ENCODE results near the gene HDAC9. TPM values are rescaled to one million over a fixed set of nuclear protein-coding genes. Genes with fewer than 3 reads are reported as not detected.

Gene HDAC9
- total RNA-seq, 1 donor from 2014 or later, result 32.4 TPM

DNA sequence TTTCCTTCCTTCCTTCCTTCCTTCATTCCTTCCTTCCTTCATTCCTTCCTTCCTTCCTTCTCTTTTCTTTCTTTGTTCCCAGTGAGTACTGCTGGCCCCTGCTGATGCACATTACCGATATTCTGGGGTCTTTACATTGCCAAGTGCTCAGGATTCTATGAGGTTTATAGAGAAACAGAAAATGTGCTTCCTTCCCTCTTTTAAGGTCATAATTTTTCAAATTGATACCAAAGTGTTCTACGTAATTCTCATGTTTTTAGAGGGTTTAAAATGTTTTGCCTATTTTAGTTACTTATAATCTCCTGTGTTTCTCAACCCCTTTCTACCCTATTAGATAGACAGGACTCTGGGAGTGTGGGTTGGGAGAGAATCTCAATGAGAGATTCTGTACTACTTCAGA, 291.2 kb downstream of the HDAC9 start:
- DNase-seq (ENCODE audit: extremely low spot score in 2 of 2), result no peak
- Histone ChIP-seq H3K9me3 (no peaks in the 10 kb centered on the region), H3K4me3 (no peak overlapping the region), H3K36me3 (no peaks in the 10 kb centered on the region), H3K27me3 (no peaks in the 10 kb centered on the region), H3K27ac (no peak overlapping the region), H3K4me1 (no peaks in the 10 kb centered on the region)
- TF ChIP-seq, protein P1, sequence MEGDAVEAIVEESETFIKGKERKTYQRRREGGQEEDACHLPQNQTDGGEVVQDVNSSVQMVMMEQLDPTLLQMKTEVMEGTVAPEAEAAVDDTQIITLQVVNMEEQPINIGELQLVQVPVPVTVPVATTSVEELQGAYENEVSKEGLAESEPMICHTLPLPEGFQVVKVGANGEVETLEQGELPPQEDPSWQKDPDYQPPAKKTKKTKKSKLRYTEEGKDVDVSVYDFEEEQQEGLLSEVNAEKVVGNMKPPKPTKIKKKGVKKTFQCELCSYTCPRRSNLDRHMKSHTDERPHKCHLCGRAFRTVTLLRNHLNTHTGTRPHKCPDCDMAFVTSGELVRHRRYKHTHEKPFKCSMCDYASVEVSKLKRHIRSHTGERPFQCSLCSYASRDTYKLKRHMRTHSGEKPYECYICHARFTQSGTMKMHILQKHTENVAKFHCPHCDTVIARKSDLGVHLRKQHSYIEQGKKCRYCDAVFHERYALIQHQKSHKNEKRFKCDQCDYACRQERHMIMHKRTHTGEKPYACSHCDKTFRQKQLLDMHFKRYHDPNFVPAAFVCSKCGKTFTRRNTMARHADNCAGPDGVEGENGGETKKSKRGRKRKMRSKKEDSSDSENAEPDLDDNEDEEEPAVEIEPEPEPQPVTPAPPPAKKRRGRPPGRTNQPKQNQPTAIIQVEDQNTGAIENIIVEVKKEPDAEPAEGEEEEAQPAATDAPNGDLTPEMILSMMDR (IDR thresholded peaks at IDR 0.05), result no peak
- no peak for TF ChIP-seq POLR2A (IDR thresholded peaks at IDR 0.05)
- TF ChIP-seq POLR2AphosphoS5 (IDR thresholded peaks at IDR 0.05; ENCODE audit: insufficient read depth in 1 of 2, low read depth in 1 of 2), result no peak
- intact Hi-C loops (cut with DNase I), result no loop called here

DNA sequence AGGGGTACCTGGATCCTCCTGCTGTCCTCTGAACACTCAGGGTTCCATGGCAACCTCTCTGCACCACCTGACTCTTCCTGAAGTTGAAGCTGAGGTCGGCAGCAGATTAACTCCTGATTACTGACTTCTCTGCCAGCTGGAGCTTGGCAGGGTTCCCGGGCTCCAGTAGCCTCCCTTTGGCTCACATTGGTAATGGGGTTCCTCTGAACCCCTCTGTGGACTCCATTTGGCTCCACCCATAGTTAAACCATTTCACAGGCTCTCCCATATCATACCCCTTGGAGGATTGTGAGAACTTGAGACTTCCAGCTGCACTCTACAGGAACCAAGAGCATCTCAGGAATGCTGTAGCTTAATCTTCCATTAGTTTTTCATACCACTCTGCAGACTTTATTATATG, 292.5 kb downstream of the HDAC9 start:
- TF ChIP-seq POLR2AphosphoS5 (IDR thresholded peaks at IDR 0.05; ENCODE audit: insufficient read depth in 1 of 2, low read depth in 1 of 2) (no peak), POLR2A (IDR thresholded peaks at IDR 0.05) (no peak)
- TF ChIP-seq, protein P1 (IDR thresholded peaks at IDR 0.05), result no peak
- Histone ChIP-seq H3K4me1 (no peaks in the 10 kb centered on the region), H3K27me3 (no peaks in the 10 kb centered on the region), H3K36me3 (no peaks in the 10 kb centered on the region), H3K9me3 (no peaks in the 10 kb centered on the region), H3K27ac (no peak overlapping the region), H3K4me3 (no peak overlapping the region)
- DNase-seq (ENCODE audit: extremely low spot score in 2 of 2), result no peak
- intact Hi-C loops (cut with DNase I), result no loop called here

DNA sequence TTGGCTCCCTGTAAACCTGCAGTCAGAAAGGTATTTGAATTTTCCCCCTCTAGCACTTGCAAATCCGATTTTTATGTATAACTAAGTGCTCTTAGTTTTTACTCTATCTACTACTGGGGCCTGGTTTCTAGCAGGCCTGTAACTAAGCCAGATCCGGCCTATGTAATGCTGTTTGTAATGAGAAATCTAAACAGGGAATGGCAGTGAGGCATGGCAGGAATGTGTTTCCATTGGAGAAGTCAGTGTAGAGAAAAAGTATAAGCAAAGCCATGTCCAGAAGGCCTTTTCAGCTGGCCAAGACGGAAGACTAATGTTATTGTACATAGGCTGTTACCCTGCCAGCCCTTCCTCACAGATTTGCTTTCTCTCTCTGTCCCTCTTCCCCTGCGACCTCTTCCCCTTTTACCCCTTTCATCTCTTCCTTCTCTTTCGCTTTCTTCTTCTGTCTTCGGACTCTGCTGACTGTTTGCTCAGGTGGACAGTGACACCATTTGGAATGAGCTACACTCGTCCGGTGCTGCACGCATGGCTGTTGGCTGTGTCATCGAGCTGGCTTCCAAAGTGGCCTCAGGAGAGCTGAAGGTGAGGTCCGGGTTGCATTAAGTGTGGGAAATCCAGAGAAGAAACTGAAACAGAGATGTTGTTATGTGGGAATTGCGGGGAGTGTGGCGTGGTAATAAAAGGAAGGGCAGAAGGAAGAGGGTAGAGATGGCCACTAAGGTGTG, 297.5 kb downstream of the HDAC9 start:
- intact Hi-C loops (cut with DNase I), result no loop called here
- H3K9me3 ChIP-seq, result no peaks in the 10 kb centered on the region
- H3K4me1 ChIP-seq, result no peaks in the 10 kb centered on the region
- no peak overlapping the region for H3K27ac ChIP-seq
- TF ChIP-seq POLR2A (IDR thresholded peaks at IDR 0.05) (no peak), POLR2AphosphoS5 (IDR thresholded peaks at IDR 0.05; ENCODE audit: insufficient read depth in 1 of 2, low read depth in 1 of 2) (no peak)
- TF ChIP-seq, protein P1 (IDR thresholded peaks at IDR 0.05), result no peak
- H3K36me3 ChIP-seq, result no peaks in the 10 kb centered on the region
- no peaks in the 10 kb centered on the region for H3K27me3 ChIP-seq
- no peak overlapping the region for H3K4me3 ChIP-seq
- no peak for DNase-seq (ENCODE audit: extremely low spot score in 2 of 2)

- Histone ChIP-seq H3K36me3 (no peaks in the 10 kb centered on the region), H3K27me3 (no peaks in the 10 kb centered on the region), H3K4me1 (no peaks in the 10 kb centered on the region), H3K9me3 (no peaks in the 10 kb centered on the region), H3K4me3 (no peak overlapping the region), H3K27ac (no peak overlapping the region)
- TF ChIP-seq POLR2A (IDR thresholded peaks at IDR 0.05) (no peak), POLR2AphosphoS5 (IDR thresholded peaks at IDR 0.05; ENCODE audit: insufficient read depth in 1 of 2, low read depth in 1 of 2) (no peak)
- TF ChIP-seq, protein P1 (IDR thresholded peaks at IDR 0.05), result no peak
- intact Hi-C loops (cut with DNase I), result no loop called here
- DNase-seq (ENCODE audit: extremely low spot score in 2 of 2), result no peak
These were observed 300.7 kb downstream of the HDAC9 start for GRCh38 chr7:18796216-18796615.

DNA sequence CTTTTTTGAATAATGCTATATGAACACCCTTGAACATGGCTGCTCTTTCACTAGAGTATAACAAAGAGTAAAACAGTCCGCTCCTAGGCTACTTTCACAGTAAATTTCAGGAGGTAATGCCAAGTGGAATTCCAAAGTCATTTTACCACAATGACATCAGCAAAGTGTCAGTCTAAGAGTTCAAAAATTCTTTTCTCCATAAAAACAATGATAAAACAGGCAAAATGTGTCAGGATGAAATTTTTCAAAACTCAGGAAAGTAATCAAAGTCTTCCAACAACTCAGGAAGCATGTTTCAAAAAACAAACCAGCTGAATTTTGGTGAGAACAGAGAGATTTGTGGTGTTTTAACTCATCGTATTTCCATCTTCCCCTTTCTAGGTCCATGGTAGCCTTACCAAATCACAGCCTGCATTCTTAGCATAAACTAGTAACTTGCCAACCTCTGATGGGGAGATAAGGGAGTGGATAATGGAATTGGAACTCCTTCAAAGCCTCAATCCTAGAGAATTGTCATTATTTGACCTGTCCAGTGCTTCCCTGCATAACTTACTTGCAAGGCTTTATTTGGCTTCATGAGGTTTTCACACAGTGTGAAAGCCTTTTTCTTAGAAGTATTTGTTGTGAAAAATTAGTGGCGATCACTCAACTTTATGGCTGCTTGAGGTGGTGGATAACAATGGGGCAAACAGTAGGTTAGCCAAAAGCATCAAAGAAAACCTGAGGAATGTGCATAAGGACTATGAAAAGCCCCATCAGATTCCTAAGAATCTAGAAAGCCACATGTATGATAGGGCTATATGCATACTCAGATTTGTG, 302.7 kb downstream of the HDAC9 start:
- H3K36me3 ChIP-seq, result no peaks in the 10 kb centered on the region
- no peaks in the 10 kb centered on the region for H3K27me3 ChIP-seq
- no peak overlapping the region for H3K4me3 ChIP-seq
- H3K9me3 ChIP-seq, result no peaks in the 10 kb centered on the region
- no peak for DNase-seq (ENCODE audit: extremely low spot score in 2 of 2)
- TF ChIP-seq, protein P1 (IDR thresholded peaks at IDR 0.05), result no peak
- intact Hi-C loops (cut with DNase I), result no loop called here
- no peaks in the 10 kb centered on the region for H3K4me1 ChIP-seq
- no peak overlapping the region for H3K27ac ChIP-seq

Measured in vagina (tissue), 2 donors.